HCT116 (cell line): ENCODE data around the gene MTHFSD. TPM values are rescaled to one million over a fixed set of nuclear protein-coding genes. Genes with fewer than 3 reads are reported as not detected.

Experiments
- ATAC-seq: fragments of 200-7000 bp; cut with Tn5 transposase; 2 replicates; pipeline ENCODE4 v1.9.1; 2020; ENCODE audit warnings: mild to moderate bottlenecking, moderate library complexity
- BruUV-seq: library from RNA; stranded (reverse); fragments of 400-500 nt; replicated peaks from 2 replicates; lab custom pipeline; 2021; lab: Mats Ljungman, UMichigan
- CTCF ChIA-PET: fragments of 300-600 bp; sonication (Branson Sonifier 250); formaldehyde crosslinking; loops from one replicate; lab custom pipeline; 2021; ENCODE audit warnings: antibody characterized with exemption; lab: Charles Lee
- POLR2A ChIA-PET: fragments of 300-600, 350-600 bp; sonication (Branson Sonifier 250); formaldehyde crosslinking; loops from one replicate; lab custom pipeline; 2021; ENCODE audit warnings: antibody characterized with exemption; lab: Charles Lee
- RAD21 ChIA-PET, 2 experiments: fragments of 300-600 bp; sonication (Branson Sonifier 250); formaldehyde crosslinking; loops; one replicate each; lab custom pipeline; 2023; ENCODE audit warnings: low total read pairs in 2 of 2; ENCODE audit not compliant: uncharacterized antibody in 2 of 2, unreplicated experiment in 2 of 2, low non-redundant PET in 1 of 2; lab: Charles Lee
- DNase-seq: peaks from one replicate; pipeline ENCODE4 v3.0.0-alpha.2; 2010; ENCODE audit warnings: low read depth, low spot score
- H2AFZ ChIP-seq: fragments of 200-600 bp; shearing (Covaris generic), sonication (generic); 2 replicates; pipeline ENCODE4 v1.6.1; 2017; ENCODE audit warnings: low read depth, mixed run types, mixed read lengths, antibody characterized with exemption, low read length; ENCODE audit not compliant: poor library complexity, severe bottlenecking
- H3K27ac ChIP-seq: 2 replicates; pipeline ENCODE4 v1.5.1; 2012; ENCODE audit warnings: low read depth, low read length
- H3K27me3 ChIP-seq: fragments of 200-600 bp; sonication (generic); 2 replicates; pipeline ENCODE4 v1.6.1; 2016; ENCODE audit warnings: mixed run types, low read length, mixed read lengths; ENCODE audit not compliant: insufficient read depth
- H3K36me3 ChIP-seq, 2 experiments: fragments of 200-500 bp in 1 of 2; fragments of 200-600 bp in 1 of 2; sonication (Bioruptor generic) in 1 of 2; sonication (generic) in 1 of 2; 2 replicates each; pipeline versions ENCODE4 v1.5.1 to v1.6.1; 2014 to 2016; ENCODE audit warnings: low read length in 2 of 2, inconsistent platforms in 1 of 2, mixed read lengths in 1 of 2, mixed run types in 1 of 2; ENCODE audit not compliant: insufficient read depth in 2 of 2, control insufficient read depth in 1 of 2
- H3K4me1 ChIP-seq, 2 experiments: fragments of 200-600 bp in 1 of 2; sonication (generic) in 1 of 2; 2 replicates each; pipeline versions ENCODE4 v1.5.1 to v1.6.1; 2012 to 2017; ENCODE audit warnings: low read length in 2 of 2, inconsistent platforms in 1 of 2, mild to moderate bottlenecking in 1 of 2, mixed read lengths in 1 of 2, mixed run types in 1 of 2, moderate library complexity in 1 of 2; ENCODE audit not compliant: insufficient read depth in 2 of 2, control insufficient read depth in 1 of 2
- H3K4me2 ChIP-seq: fragments of 200-600 bp; sonication (generic); 2 replicates; pipeline ENCODE4 v1.6.1; 2017; ENCODE audit warnings: mixed run types, low read length, mixed read lengths
- H3K4me3 ChIP-seq, 2 experiments: fragments of 200-600 bp in 1 of 2; sonication (generic) in 1 of 2; replicated peaks in 1 of 2; 2 replicates each; pipeline ENCODE4 v1.5.1; 2011 to 2016; ENCODE audit warnings: low read length in 2 of 2, control low read depth in 1 of 2, low read depth in 1 of 2, mild to moderate bottlenecking in 1 of 2, mixed read lengths in 1 of 2, mixed run types in 1 of 2
- H3K79me2 ChIP-seq: fragments of 200-600 bp; sonication (generic); 2 replicates; pipeline ENCODE4 v1.6.1; 2017; ENCODE audit warnings: mild to moderate bottlenecking, mixed run types, low read length, moderate library complexity, mixed read lengths; ENCODE audit not compliant: insufficient read depth
- H3K9ac ChIP-seq: fragments of 200-600 bp; sonication (generic); 2 replicates; pipeline ENCODE4 v1.6.1; 2016; ENCODE audit warnings: low read length, mixed read lengths
- H3K9me2 ChIP-seq: fragments of 200-600 bp; sonication (generic), shearing (Covaris generic); 2 replicates; pipeline ENCODE4 v1.6.1; 2017; ENCODE audit warnings: mixed run types, mild to moderate bottlenecking, moderate library complexity; ENCODE audit not compliant: insufficient read depth
- H3K9me3 ChIP-seq, 2 experiments: fragments of 200-500 bp in 1 of 2; fragments of 200-600 bp in 1 of 2; sonication (Bioruptor generic) in 1 of 2; sonication (generic) in 1 of 2; 2 replicates each; pipeline ENCODE4 v1.6.1; 2014 to 2017; ENCODE audit warnings: low read length in 2 of 2, mixed read lengths in 2 of 2, inconsistent platforms in 1 of 2, low read depth in 1 of 2, mild to moderate bottlenecking in 1 of 2, mixed run types in 1 of 2, moderate library complexity in 1 of 2; ENCODE audit not compliant: control insufficient read depth in 1 of 2, insufficient read depth in 1 of 2
- H4K20me1 ChIP-seq: fragments of 200-600 bp; sonication (generic), shearing (Covaris generic); 2 replicates; pipeline ENCODE4 v1.6.1; 2017; ENCODE audit warnings: mixed run types, mild to moderate bottlenecking, moderate library complexity; ENCODE audit not compliant: insufficient read depth
- CBX3 ChIP-seq: IDR thresholded peaks from 2 replicates; pipeline ENCODE4 v1.6.1; 2012; ENCODE audit warnings: low read depth
- CEBPB ChIP-seq: IDR thresholded peaks from 2 replicates; pipeline ENCODE4 v1.6.1; 2012; ENCODE audit warnings: low read depth
- EGR1 ChIP-seq: IDR thresholded peaks from 2 replicates; pipeline ENCODE4 v1.6.1; 2012; ENCODE audit warnings: low read depth
- ELF1 ChIP-seq: IDR thresholded peaks from 2 replicates; pipeline ENCODE4 v1.6.1; 2012; ENCODE audit warnings: low read depth, borderline replicate concordance
- EZH2 ChIP-seq: fragments of 200-600 bp; sonication (generic); IDR thresholded peaks from 2 replicates; pipeline ENCODE4 v1.6.1; 2017; ENCODE audit warnings: antibody characterized with exemption, mixed run types
- EZH2phosphoT487 ChIP-seq: fragments of 200-600 bp; IDR thresholded peaks from 2 replicates; pipeline ENCODE4 v1.6.1; 2018; ENCODE audit warnings: antibody characterized with exemption, borderline replicate concordance
- FOSL1 ChIP-seq: IDR thresholded peaks from 2 replicates; pipeline ENCODE4 v1.6.1; 2012; ENCODE audit warnings: low read depth
- JUND ChIP-seq: IDR thresholded peaks from 2 replicates; pipeline ENCODE4 v1.6.1; 2012
- POLR2AphosphoS5 ChIP-seq: IDR thresholded peaks from 2 replicates; pipeline ENCODE4 v1.6.1; 2011; ENCODE audit warnings: mild to moderate bottlenecking, low read depth, low read length, moderate library complexity
- RAD21 ChIP-seq: IDR thresholded peaks from 2 replicates; pipeline ENCODE4 v1.6.1; 2012; ENCODE audit warnings: low read depth, mild to moderate bottlenecking
- SIN3A ChIP-seq: IDR thresholded peaks from 2 replicates; pipeline ENCODE4 v1.6.1; 2012; ENCODE audit warnings: low read depth
- SP1 ChIP-seq: IDR thresholded peaks from 2 replicates; pipeline ENCODE4 v1.6.1; 2012; ENCODE audit warnings: low read depth
- SRF ChIP-seq: IDR thresholded peaks from 2 replicates; pipeline ENCODE4 v1.6.1; 2012; ENCODE audit warnings: low read depth
- TCF7L2 ChIP-seq: IDR thresholded peaks from 2 replicates; pipeline ENCODE4 v1.7.0; 2011; ENCODE audit warnings: borderline replicate concordance, inconsistent platforms; ENCODE audit not compliant: insufficient read depth, insufficient read length; ENCODE audit errors: extremely low read depth
- ZFX ChIP-seq: fragments of 450-650 bp; IDR thresholded peaks from 2 replicates; pipeline ENCODE4 v1.6.1; 2017
- intact Hi-C: fragments of 100-400 bp; cut with micrococcal nuclease; formaldehyde crosslinking; loops from 2 replicates; pipeline ENCODE4 v1.10.0; 2022
- total RNA-seq: library from RNA; stranded (reverse); gene quantifications from one replicate; pipeline ENCODE4 v1.2.1, GENCODE V29; 2021; ENCODE audit not compliant: unreplicated experiment
- TF ChIP-seq, protein P1 (sequence below), 3 experiments: fragments of 200-600 bp in 1 of 3; sonication (generic) in 1 of 3; IDR thresholded peaks in 2 of 3; conservative IDR thresholded peaks in 1 of 3; 2 replicates each; pipeline ENCODE4 v1.5.1; 2012 to 2017; ENCODE audit warnings: low read depth in 2 of 3, low read length in 2 of 3, antibody characterized with exemption in 1 of 3, borderline replicate concordance in 1 of 3, control low read depth in 1 of 3, mild to moderate bottlenecking in 1 of 3, mixed read lengths in 1 of 3, mixed run types in 1 of 3, moderate library complexity in 1 of 3; ENCODE audit not compliant: insufficient read depth in 1 of 3
- TF ChIP-seq, protein P2 (sequence below): IDR thresholded peaks from 2 replicates; pipeline ENCODE4 v1.6.1; 2012; ENCODE audit warnings: low read depth
- TF ChIP-seq, protein P3 (sequence below): IDR thresholded peaks from 2 replicates; pipeline ENCODE4 v1.6.1; 2012
- TF ChIP-seq, protein P4 (sequence below): IDR thresholded peaks from 2 replicates; pipeline ENCODE4 v1.6.1; 2012

Gene MTHFSD
- total RNA-seq, 1 experiment from 2014 or later = 33.1 TPM

DNA sequence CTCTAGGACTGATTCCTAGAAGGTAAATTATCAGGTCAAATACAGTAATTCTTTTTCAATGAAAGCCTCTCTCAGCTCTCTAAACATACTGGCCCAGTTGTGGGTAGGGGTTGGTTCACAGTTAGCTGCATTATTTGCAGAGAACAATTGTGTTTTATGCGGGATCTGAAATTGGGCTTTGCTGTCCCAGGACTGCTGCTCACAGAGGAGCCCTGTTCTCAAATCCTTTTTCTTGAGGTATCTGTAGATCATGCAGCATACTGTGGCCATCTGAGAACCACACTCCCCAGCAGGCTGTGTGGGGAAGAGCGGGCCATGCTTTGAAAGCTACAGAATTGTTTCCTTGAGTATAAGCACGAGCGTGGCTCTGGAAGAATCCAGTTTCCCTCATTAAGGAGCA, 17.5 kb downstream of the MTHFSD start:
- BruUV-seq = no TSS peak
- H3K4me3 ChIP-seq = no peak overlapping the region
- no peak overlapping the region for H2AFZ ChIP-seq
- no peak overlapping the region for H3K9ac ChIP-seq
- ATAC-seq = no peak
- intact Hi-C loops = no loop called here
- no peaks in the 10 kb centered on the region for H3K4me1 ChIP-seq
- peaks cover 25 to 30% of the 10 kb centered on the region in 2 experiments for H3K36me3 ChIP-seq
- H3K9me2 ChIP-seq = no peaks in the 10 kb centered on the region
- no peak for TF ChIP-seq SRF
- TF ChIP-seq, protein P1, sequence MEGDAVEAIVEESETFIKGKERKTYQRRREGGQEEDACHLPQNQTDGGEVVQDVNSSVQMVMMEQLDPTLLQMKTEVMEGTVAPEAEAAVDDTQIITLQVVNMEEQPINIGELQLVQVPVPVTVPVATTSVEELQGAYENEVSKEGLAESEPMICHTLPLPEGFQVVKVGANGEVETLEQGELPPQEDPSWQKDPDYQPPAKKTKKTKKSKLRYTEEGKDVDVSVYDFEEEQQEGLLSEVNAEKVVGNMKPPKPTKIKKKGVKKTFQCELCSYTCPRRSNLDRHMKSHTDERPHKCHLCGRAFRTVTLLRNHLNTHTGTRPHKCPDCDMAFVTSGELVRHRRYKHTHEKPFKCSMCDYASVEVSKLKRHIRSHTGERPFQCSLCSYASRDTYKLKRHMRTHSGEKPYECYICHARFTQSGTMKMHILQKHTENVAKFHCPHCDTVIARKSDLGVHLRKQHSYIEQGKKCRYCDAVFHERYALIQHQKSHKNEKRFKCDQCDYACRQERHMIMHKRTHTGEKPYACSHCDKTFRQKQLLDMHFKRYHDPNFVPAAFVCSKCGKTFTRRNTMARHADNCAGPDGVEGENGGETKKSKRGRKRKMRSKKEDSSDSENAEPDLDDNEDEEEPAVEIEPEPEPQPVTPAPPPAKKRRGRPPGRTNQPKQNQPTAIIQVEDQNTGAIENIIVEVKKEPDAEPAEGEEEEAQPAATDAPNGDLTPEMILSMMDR (IDR thresholded peaks at IDR 0.05 in 2 of 3, conservative IDR thresholded peaks at IDR 0.05 in 1 of 3; ENCODE audit: borderline replicate concordance in 1 of 3, insufficient read depth in 1 of 3, low read depth in 2 of 3, low read length in 2 of 3) = no peak
- TF ChIP-seq EGR1 = no peak
- no peak for TF ChIP-seq ELF1
- TF ChIP-seq EZH2 = no peak
- TF ChIP-seq CEBPB = no peak
- TF ChIP-seq, protein P2, sequence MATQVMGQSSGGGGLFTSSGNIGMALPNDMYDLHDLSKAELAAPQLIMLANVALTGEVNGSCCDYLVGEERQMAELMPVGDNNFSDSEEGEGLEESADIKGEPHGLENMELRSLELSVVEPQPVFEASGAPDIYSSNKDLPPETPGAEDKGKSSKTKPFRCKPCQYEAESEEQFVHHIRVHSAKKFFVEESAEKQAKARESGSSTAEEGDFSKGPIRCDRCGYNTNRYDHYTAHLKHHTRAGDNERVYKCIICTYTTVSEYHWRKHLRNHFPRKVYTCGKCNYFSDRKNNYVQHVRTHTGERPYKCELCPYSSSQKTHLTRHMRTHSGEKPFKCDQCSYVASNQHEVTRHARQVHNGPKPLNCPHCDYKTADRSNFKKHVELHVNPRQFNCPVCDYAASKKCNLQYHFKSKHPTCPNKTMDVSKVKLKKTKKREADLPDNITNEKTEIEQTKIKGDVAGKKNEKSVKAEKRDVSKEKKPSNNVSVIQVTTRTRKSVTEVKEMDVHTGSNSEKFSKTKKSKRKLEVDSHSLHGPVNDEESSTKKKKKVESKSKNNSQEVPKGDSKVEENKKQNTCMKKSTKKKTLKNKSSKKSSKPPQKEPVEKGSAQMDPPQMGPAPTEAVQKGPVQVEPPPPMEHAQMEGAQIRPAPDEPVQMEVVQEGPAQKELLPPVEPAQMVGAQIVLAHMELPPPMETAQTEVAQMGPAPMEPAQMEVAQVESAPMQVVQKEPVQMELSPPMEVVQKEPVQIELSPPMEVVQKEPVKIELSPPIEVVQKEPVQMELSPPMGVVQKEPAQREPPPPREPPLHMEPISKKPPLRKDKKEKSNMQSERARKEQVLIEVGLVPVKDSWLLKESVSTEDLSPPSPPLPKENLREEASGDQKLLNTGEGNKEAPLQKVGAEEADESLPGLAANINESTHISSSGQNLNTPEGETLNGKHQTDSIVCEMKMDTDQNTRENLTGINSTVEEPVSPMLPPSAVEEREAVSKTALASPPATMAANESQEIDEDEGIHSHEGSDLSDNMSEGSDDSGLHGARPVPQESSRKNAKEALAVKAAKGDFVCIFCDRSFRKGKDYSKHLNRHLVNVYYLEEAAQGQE = no peak
- no peak for TF ChIP-seq CBX3
- TF ChIP-seq, protein P3, sequence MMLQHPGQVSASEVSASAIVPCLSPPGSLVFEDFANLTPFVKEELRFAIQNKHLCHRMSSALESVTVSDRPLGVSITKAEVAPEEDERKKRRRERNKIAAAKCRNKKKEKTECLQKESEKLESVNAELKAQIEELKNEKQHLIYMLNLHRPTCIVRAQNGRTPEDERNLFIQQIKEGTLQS = no peak
- TF ChIP-seq JUND = no peak
- TF ChIP-seq SIN3A = no peak
- TF ChIP-seq FOSL1 = no peak
- TF ChIP-seq SP1 = no peak
- no peak for TF ChIP-seq TCF7L2
- TF ChIP-seq, protein P4, sequence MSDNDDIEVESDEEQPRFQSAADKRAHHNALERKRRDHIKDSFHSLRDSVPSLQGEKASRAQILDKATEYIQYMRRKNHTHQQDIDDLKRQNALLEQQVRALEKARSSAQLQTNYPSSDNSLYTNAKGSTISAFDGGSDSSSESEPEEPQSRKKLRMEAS = no peak
- TF ChIP-seq EZH2phosphoT487 = no peak
- TF ChIP-seq RAD21 = no peak
- no peak for TF ChIP-seq ZFX
- TF ChIP-seq POLR2AphosphoS5 = no peak
- H3K27ac ChIP-seq = no peak overlapping the region
- no peak overlapping the region for H3K4me2 ChIP-seq
- H3K9me3 ChIP-seq = no peaks in the 10 kb centered on the region
- DNase-seq = no peak
- POLR2A ChIA-PET = no interaction called here
- no peaks in the 10 kb centered on the region for H4K20me1 ChIP-seq
- CTCF ChIA-PET = no interaction called here
- RAD21 ChIA-PET = no interaction called here
- no peaks in the 10 kb centered on the region for H3K27me3 ChIP-seq
- H3K79me2 ChIP-seq = no peaks in the 10 kb centered on the region
